ENCODE data around the gene EFR3B.

Gene EFR3B

DNA sequence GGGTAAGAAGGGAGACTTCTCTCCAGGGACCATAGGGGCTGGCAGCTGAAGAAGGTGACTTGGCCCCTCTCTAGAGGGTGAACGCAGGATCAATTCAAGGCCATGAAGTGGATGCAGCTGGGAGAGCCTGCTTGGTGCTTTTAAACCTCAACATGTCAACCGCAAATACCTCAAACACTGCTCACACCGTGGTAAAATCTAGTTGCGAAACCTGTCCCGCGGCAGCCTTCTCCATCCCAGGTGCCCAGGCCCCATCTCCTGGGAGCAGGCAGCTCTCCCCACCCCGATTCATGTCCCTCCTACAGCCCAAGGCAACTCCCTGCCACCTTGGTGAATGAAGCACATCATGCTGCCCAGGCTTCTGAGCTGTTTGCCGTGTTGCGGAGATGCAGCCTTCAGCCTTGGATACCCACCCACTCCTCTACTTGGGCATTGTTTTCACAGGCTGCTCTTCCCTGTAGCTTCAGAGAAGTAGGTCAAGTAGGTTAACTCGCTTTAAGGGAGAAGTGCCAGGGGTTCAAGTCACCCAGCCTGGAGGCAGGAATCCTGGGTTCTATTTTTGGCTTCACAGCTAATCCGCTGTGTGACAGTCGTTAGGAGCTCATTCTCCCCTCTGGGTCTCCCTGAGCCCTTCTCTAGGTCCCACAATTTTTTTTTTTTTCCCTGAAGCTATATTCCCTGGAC lies 6.2 kb upstream of the EFR3B start:
- DNase-seq (ENCODE audit: low read depth) = no peak

- DNase-seq (ENCODE audit: low read depth) = no peak
These were observed 5.7 kb upstream of the EFR3B start for GRCh38 chr2:25036221-25036559.

DNA sequence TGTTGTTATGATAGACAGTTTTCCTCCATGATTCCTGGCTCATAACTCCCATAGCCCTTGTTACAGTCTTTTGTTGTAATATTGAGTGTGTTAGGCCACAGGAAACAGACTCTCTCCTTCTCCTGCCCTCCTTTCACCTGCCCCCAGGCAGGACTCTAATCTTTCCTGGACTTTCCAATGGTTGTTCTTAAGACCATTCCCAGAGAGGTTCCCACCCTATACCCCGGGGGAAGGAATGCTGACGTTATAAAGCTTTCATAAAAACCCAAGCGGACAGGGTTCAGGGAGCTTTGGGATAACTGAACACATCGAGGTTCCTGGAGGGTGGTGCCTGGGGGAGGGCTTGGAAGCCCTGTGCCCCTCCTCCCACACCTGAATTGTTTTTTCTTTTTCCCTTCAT lies 2.8 kb upstream of the EFR3B start:
- no peak for DNase-seq (ENCODE audit: low read depth)

DNA sequence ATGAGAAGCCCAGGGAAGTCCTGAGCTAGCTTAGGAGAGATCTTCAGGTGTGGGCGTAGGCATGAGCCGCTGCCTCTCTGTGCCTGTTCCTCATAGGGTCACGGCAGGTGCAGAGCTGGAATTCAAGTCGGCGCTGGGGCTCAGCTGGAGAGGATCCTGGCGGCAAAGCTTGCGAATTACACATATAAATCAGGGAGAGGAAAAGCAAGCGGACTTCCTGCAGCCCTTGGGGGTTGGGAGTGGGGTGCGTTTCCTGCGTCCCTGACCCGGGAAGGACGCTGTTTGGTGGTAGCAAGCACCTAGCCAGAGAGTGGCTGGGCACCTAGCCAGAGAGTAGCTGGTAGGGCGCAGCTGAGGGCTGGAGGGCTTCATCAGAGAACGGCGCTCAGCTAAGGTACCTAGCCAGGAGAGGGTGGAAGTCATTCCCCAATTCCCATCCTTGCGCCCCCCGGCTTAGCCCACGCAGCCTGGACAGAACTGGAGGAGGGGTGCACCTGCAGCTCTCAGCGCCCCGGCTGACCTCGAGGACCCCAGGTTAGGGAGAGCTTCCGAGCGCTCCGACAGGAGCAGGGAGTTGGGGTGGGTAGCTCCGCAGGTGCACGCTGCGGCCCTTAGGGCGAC lies 459 bp upstream of the EFR3B start:
- no peak for DNase-seq (ENCODE audit: low read depth)

- no peak for DNase-seq (ENCODE audit: low read depth)
These were observed 705 bp downstream of the EFR3B start for GRCh38 chr2:25042321-25043240.

DNA sequence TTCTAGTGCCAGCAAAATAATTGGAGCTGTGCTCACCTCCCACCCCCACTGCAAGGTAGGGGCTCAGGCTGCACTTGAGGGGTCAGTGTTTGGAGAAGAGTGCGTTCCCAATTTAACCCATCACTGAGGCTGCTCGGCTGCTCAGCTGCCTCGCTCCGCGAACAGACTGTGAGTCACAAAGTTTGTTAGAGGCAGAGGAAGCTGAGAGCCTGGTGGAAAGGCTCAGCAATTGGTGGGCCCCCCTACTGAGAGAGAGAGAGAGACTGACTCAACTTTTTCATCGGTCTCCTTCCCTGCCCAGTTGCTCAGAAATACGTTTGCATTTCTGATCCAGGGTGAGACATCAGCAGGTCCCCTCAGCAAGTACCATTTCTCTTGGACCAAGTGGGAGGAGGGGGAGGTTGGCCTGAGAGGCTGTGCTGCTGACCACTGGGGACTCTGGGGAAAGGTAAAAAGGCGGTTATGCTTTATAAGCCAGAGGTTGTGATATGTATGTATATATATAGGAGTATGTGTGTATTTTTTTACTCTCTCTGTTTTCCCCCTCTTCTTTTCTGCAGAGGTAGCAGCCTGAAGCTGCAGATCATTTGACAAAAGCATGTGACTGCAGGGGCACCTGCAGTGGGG lies 1.5 kb downstream of the EFR3B start:
- no peak for DNase-seq (ENCODE audit: low read depth)

GRCh38 chr2:25044011-25044410 lies 2.1 kb downstream of the EFR3B start:
- no peak for DNase-seq (ENCODE audit: low read depth)

- no peak for DNase-seq (ENCODE audit: low read depth)
These were observed 3.1 kb downstream of the EFR3B start for GRCh38 chr2:25044990-25045389.

- no peak for DNase-seq (ENCODE audit: low read depth)
These were observed 7.5 kb downstream of the EFR3B start for GRCh38 chr2:25049422-25049821.

GRCh38 chr2:25050128-25050527 lies 8.3 kb downstream of the EFR3B start:
- no peak for DNase-seq (ENCODE audit: low read depth)

- no peak for DNase-seq (ENCODE audit: low read depth)
These were observed 11.2 kb downstream of the EFR3B start for GRCh38 chr2:25053041-25053440.

- DNase-seq (ENCODE audit: low read depth) = no peak
These were observed 12.8 kb downstream of the EFR3B start for GRCh38 chr2:25054720-25055119.

DNA sequence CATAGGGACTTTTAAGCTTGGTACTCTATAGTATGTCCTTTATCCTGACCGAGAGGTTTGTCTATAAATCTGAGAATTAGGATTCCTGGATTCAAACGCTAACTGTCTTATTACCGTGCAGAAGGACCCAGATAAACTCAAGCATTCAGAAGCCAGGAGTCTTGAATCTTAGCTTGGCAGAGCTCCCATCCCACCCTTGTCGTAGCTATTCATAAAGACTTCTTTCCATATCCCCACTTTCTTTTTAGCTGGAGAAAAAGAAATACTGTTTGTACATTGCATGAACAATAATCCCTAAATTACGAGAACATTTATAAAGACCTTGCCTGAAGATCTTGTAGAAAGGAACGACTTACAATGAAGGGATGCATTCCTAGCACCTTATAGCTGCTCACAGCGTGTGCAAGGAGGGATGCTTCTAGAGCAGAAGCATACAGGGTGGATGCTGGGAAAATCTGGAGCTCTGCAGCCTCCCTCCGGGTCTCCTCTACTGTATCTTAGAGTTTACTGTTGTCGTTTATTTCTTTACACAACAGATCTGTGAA lies 13.6 kb downstream of the EFR3B start:
- no peak for DNase-seq (ENCODE audit: low read depth)

GRCh38 chr2:25056098-25056821 lies 14.4 kb downstream of the EFR3B start:
- no peak for DNase-seq (ENCODE audit: low read depth)

GRCh38 chr2:25062511-25062917 lies 20.6 kb downstream of the EFR3B start:
- no peak for DNase-seq (ENCODE audit: low read depth)

DNA sequence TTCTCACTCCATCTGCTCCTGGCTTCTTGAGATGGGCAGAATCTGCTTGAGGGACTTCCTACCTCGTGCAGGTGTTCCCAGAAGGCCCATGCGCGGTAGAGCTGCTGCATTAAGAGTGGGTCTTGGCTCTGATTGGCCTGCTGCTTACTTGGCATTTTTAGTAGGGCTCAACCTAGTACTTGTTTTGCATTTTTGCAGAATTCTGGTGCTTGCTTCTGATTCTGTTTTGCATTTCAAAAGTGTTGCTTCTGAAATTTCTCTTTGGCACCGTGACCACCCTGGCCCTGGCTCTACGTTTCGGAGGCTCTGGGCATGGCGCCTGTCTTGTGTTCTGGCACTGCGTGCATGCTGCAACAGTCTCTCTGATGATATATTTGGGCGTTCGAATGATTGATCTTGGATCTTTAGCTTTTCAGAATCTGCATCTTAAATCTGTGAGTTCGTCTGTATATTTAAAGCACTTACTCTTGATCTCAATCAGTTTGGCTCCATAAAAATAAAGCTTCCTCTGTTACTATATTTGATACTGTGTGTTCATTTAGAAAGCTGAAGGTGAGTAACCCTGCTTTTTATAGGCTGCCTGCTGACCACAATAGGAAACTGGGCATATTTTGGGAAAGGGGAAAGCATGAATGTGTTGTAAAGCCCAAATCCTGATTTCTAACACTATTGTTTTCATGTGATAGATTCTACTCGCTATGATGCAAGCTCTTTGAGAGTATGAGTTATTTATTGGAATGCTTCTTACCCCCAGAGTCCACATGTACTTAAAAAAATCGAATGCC lies 22.2 kb downstream of the EFR3B start:
- DNase-seq (ENCODE audit: low read depth) = no peak

GRCh38 chr2:25065768-25066167 lies 23.9 kb downstream of the EFR3B start:
- DNase-seq (ENCODE audit: low read depth) = no peak

GRCh38 chr2:25066455-25066854 lies 24.6 kb downstream of the EFR3B start:
- DNase-seq (ENCODE audit: low read depth) = no peak

DNA sequence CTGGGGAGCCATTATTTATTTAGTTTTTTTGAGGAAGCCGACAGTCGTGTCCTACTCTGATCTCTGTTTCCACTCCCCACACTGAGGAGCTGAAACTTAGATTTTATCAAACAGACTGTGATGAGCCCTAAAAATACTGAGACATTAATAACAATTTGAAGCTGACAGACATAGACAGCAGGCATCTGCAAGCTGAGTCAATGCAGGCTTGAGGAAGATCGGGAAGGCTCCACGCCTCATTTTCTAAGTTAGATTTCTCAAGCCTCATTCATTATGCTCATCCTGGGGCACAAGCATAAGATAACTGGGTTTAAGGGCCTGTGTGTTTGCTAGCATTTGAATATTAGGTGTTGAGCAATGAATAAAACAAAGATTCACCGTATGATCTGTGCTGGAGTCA lies 26.3 kb downstream of the EFR3B start:
- no peak for DNase-seq (ENCODE audit: low read depth)

DNA sequence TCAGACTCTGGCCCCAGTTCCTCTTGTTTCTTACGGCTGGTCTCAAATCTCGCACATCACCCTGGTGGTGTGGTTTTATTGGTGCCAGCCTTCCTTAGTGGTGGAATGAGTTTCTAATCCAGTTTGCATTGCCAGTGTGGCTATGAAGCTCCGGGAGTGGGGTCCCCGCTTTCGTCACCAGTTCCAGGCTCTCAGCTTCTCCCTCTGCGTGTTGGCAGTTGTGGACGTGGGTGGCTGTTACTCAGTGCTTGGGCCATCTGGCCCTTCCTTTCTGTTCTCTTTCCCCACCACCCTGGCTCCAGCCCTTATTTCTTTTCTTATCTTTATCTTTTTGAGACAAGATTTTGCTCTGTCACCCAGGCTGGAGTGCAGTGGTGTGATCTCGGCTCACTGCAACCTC lies 30.1 kb downstream of the EFR3B start:
- no peak for DNase-seq (ENCODE audit: low read depth)

DNA sequence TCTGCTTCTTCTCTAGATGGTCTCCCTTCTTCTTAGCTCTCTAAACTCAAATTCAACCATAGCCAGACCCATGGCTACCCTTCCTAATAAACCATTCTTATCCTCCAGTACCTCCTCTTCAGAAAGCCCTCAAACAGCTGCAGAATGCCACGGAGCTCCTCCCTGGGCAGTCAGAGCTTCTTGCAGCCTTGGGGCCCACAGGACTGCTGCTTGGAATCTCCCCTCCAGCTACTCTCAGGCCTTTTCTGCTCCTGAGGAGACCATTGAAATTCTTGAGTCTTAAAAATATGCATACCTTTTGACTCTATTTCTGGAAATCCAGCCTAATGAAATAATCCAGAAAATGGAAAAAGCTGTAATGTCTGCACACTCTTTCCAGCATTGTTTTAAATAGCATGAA lies 30.7 kb downstream of the EFR3B start:
- no peak for DNase-seq (ENCODE audit: low read depth)
